Ascending aorta (tissue), 2 donors: ENCODE results near the gene ADTRP. TPM values are rescaled to one million over a fixed set of nuclear protein-coding genes. Genes with fewer than 3 reads are reported as not detected.

Experiments
- DNase-seq, 2 donors: peaks; one replicate each; pipeline ENCODE4 v3.0.0-alpha.2; 2019; ENCODE audit warnings: low spot score in 2 of 2
- H3K27ac ChIP-seq, 2 donors: fragments of 200-600 bp; sonication (generic); one replicate each; pipeline ENCODE4 v1.5.1; 2016 to 2017; ENCODE audit warnings: mild to moderate bottlenecking in 1 of 2
- H3K27me3 ChIP-seq: fragments of 200-600 bp; sonication (generic); one replicate; pipeline ENCODE4 v1.5.1; 2017
- H3K36me3 ChIP-seq, 2 donors: fragments of 200-600 bp; sonication (generic); one replicate each; pipeline ENCODE4 v1.5.1; 2016
- H3K4me1 ChIP-seq, 2 donors: fragments of 200-600 bp; sonication (generic); one replicate each; pipeline ENCODE4 v1.5.1; 2016 to 2017; ENCODE audit warnings: mild to moderate bottlenecking in 1 of 2
- H3K4me3 ChIP-seq, 2 donors: fragments of 200-600 bp; sonication (generic); one replicate each; pipeline ENCODE4 v1.5.1; 2016 to 2017; ENCODE audit warnings: mild to moderate bottlenecking in 1 of 2
- H3K9me3 ChIP-seq, 2 donors: fragments of 200-600 bp; sonication (generic); one replicate each; pipeline ENCODE4 v1.5.1; 2016
- intact Hi-C: fragments of 100-400 bp; cut with DNase I; formaldehyde crosslinking; loops from one replicate; pipeline ENCODE4 v1.15.1; 2023
- total RNA-seq: library from RNA; depleted of rRNA; stranded (reverse); fragments of >200 nt; gene quantifications from one replicate; pipeline ENCODE4 v1.1.0, GENCODE V29; 2016
- TF ChIP-seq, protein P1 (sequence below), 3 experiments: fragments of 200-600 bp in 2 of 3; fragments of 450-650 bp in 1 of 3; sonication (generic) in 2 of 3; IDR thresholded peaks; one replicate each; pipeline ENCODE4 v1.5.1; 2016 to 2019; ENCODE audit warnings: antibody characterized with exemption in 3 of 3, mild to moderate bottlenecking in 1 of 3, moderate library complexity in 1 of 3

The ADTRP gene
- total RNA-seq, 1 donor from 2014 or later, result not detected

DNA sequence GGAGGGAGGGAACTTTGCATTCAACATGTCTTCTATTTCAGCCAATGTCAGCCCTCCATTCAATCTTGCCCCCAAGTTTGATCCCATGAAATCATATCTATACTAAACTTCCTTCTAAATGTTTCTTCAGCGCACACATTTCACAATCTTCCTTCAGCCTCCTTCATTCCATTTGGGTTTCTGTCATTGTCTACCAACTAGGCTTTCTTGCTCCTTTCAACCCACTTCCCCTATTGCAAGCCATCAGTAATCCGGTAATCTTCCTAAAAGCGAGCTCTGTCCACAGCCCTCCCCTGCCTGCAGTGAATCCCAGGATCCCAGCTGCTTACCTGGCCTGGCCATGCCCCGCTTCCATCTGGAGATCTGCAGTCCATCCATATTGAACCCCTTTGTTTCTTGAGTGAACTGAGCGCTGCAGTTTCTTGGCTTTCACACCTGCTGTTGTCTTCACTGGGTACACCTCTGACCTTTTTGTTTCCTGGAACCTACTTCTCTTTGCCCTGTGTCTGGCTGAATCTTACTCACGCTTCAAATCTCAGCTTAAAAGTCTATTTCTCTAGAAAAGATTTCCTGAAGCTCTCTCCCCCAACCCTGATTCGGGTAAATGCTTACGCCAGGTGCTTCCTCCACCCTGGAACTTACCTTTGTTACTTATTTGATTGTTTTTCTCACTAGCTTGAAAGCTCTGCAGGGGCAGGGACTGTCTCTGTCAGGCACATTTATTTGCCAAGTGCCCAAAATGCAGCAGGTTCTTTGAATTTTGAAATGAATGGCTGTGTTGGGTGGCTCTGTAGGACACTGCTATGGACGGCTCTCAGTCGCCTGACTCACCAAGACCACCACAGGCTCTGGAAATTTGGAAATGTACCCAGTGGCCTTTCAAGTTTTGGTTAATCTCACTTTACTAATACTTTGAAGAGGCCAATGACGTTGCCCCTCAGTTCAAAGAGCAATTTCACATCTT is 50.3 kb downstream of the ADTRP start:
- H3K36me3 ChIP-seq, result no peaks in the 10 kb centered on the region
- H3K27ac ChIP-seq, result no peak overlapping the region
- H3K9me3 ChIP-seq, result no peaks in the 10 kb centered on the region
- no peak for DNase-seq
- TF ChIP-seq, protein P1, sequence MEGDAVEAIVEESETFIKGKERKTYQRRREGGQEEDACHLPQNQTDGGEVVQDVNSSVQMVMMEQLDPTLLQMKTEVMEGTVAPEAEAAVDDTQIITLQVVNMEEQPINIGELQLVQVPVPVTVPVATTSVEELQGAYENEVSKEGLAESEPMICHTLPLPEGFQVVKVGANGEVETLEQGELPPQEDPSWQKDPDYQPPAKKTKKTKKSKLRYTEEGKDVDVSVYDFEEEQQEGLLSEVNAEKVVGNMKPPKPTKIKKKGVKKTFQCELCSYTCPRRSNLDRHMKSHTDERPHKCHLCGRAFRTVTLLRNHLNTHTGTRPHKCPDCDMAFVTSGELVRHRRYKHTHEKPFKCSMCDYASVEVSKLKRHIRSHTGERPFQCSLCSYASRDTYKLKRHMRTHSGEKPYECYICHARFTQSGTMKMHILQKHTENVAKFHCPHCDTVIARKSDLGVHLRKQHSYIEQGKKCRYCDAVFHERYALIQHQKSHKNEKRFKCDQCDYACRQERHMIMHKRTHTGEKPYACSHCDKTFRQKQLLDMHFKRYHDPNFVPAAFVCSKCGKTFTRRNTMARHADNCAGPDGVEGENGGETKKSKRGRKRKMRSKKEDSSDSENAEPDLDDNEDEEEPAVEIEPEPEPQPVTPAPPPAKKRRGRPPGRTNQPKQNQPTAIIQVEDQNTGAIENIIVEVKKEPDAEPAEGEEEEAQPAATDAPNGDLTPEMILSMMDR (IDR thresholded peaks at IDR 0.05), result no peak
- intact Hi-C loops, result no loop called here
- H3K4me3 ChIP-seq, result no peak overlapping the region
- H3K27me3 ChIP-seq, result no peaks in the 10 kb centered on the region
- peaks cover 0 to 18% of the 10 kb centered on the region in 2 donors for H3K4me1 ChIP-seq

DNA sequence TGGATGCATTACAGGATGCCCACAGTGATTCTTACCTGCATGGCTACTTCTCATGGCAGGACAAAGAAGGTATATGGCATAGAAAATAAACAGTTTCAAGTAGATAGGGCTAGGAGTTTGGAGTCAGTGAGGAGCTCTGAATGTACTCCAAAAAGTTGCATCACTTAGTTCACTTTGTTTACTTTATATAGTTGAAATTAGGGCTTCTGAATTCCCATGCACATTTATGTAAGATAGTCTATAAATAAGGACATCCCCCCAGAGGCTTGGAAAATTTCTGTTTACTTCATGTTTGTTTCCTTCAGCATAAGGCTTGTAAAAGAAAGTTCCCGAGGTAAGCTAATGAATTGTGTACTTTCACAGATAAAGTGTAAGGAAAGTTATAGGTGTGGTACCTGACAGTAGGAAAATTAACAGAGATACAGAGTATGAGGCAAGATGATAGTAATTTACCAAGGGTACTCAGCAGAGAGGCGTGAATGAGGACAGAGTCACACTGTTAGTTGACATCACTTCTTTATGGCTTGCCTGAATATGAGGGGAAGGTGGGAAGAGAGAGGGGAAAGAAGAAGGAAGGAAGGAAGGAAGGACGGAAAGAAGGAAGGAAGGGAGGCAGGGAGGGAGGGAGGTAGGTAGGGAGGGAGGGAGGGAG is 51.1 kb downstream of the ADTRP start:
- Histone ChIP-seq H3K4me1 (peaks cover 0 to 13% of the 10 kb centered on the region in 2 donors), H3K36me3 (no peaks in the 10 kb centered on the region), H3K9me3 (no peaks in the 10 kb centered on the region), H3K27me3 (no peaks in the 10 kb centered on the region), H3K27ac (no peak overlapping the region), H3K4me3 (no peak overlapping the region)
- TF ChIP-seq, protein P1 (IDR thresholded peaks at IDR 0.05), result no peak
- no peak for DNase-seq
- intact Hi-C loops, result no loop called here

DNA sequence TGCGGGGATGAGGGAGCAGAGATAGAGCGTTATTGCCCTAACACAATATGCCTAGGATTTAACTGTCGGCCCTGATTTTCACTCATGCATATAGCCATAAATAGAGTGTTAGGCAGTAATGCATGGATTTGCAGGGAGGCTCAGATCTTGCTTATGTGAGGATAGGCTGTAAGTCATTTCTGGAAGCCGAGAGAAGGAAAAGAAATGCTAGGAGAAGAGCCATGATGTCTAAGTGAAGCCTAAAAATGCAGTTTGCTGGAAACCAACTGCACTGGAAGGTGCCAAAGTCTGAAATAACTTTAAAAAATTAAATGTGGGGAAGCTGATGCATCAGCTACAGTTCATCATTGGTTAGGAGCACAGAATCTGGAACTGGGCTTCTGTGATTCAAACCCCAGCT is 54.3 kb downstream of the ADTRP start:
- no peak overlapping the region for H3K4me3 ChIP-seq
- TF ChIP-seq, protein P1 (IDR thresholded peaks at IDR 0.05), result no peak
- H3K27me3 ChIP-seq, result no peaks in the 10 kb centered on the region
- no peak overlapping the region for H3K27ac ChIP-seq
- no peaks in the 10 kb centered on the region for H3K4me1 ChIP-seq
- H3K9me3 ChIP-seq, result no peaks in the 10 kb centered on the region
- no peaks in the 10 kb centered on the region for H3K36me3 ChIP-seq
- no peak for DNase-seq
- intact Hi-C loops, result no loop called here

DNA sequence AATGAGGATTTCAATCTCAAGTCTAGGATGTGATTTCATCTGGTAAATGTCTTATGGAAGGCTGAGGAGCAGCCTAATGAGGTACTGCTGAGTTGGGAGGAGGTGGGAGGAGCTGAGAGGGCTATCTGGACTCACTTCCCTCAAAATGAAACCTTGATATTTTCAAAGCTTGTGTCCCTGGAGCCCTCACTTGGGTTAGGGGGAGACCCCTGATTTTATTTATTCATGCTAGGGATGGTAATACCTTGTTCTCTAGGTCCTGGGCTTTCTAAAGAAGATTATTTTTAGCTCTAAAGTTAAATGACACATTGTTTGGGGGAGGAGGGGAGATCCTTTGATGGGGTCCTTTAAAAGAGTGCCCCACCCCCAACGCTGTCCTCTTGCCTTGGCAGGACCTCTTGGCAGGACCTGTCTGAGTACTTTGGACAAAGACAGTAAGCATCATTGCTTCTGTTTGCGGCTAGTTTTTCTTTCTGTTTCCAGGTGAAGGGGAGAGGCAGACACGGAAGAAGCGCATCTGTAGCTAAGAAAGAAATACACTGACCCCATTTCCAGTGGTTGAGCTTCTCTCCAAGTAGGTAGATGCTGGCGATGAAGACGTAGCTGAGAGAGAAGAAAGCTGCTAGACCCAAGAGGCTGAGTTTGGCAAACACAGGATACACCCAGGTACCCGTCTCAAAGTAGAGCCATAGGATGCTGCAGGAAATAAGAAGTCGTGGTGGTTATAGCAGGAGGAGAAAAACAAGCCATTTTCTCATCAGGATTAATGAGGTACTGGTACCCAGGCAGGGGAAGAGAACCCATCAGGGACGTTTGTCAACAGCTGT is 55.6 kb downstream of the ADTRP start:
- DNase-seq, result no peak
- H3K4me3 ChIP-seq, result no peak overlapping the region
- no peak overlapping the region for H3K27ac ChIP-seq
- TF ChIP-seq, protein P1 (IDR thresholded peaks at IDR 0.05), result no peak
- no peaks in the 10 kb centered on the region for H3K27me3 ChIP-seq
- intact Hi-C loops, result no loop called here
- no peaks in the 10 kb centered on the region for H3K36me3 ChIP-seq
- H3K9me3 ChIP-seq, result no peaks in the 10 kb centered on the region
- no peaks in the 10 kb centered on the region for H3K4me1 ChIP-seq

DNA sequence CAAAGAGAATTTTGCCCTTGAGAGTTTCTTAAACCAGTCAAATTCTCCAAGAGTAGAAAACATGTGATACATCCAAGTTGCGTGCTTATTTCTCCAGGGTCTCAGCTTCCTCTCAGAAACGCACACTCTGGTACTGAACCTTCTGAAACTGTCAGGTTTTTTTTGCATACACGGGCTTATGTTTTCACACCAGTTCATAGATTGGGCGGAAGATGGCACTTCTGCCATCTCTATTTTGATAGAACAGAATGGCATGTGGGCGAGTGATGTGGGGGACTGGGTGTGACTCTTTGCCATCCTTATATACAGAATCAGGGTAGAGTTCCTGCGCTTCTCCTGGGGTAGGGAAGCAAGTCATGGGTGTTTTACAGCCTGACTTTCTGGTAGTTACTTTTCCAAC is 56.4 kb downstream of the ADTRP start:
- H3K4me3 ChIP-seq, result no peak overlapping the region
- intact Hi-C loops, result no loop called here
- no peak for DNase-seq
- no peaks in the 10 kb centered on the region for H3K36me3 ChIP-seq
- H3K27ac ChIP-seq, result no peak overlapping the region
- TF ChIP-seq, protein P1 (IDR thresholded peaks at IDR 0.05), result no peak
- no peaks in the 10 kb centered on the region for H3K27me3 ChIP-seq
- no peaks in the 10 kb centered on the region for H3K4me1 ChIP-seq
- no peaks in the 10 kb centered on the region for H3K9me3 ChIP-seq
